A673 (cell line): ENCODE measurements around the gene TENM4. TPM values are rescaled to one million over a fixed set of nuclear protein-coding genes. Genes with fewer than 3 reads are reported as not detected.

ENCODE experiments used
- BruUV-seq: library from RNA; stranded (reverse); fragments of 400-500 nt; replicated peaks from 2 replicates; lab custom pipeline; 2021; lab: Mats Ljungman, UMichigan
- CTCF ChIA-PET: fragments of 300-600 bp; sonication (Branson Sonifier 250); formaldehyde crosslinking; loops from one replicate; lab custom pipeline; 2022; ENCODE audit warnings: antibody characterized with exemption; lab: Charles Lee
- POLR2A ChIA-PET: fragments of 300-600 bp; sonication (Branson Sonifier 250); formaldehyde crosslinking; loops from one replicate; lab custom pipeline; 2022; ENCODE audit warnings: antibody characterized with exemption; ENCODE audit not compliant: low non-redundant PET; lab: Charles Lee
- DNase-seq: peaks from one replicate; pipeline ENCODE4 v3.0.0-alpha.2; 2015; ENCODE audit warnings: low spot score
- H3K27ac ChIP-seq: fragments of 200-600 bp; sonication (generic); 2 replicates; pipeline ENCODE4 v1.5.1; 2016; ENCODE audit warnings: mixed run types, low read depth, mild to moderate bottlenecking, mixed read lengths, antibody characterized with exemption, low read length; ENCODE audit not compliant: poor library complexity, severe bottlenecking
- H3K27me3 ChIP-seq: fragments of 200-600 bp; sonication (generic); replicated peaks from 2 replicates; pipeline ENCODE4 v1.6.1; 2017; ENCODE audit warnings: mixed run types, low read depth, mild to moderate bottlenecking, mixed read lengths, antibody characterized with exemption, low read length; ENCODE audit not compliant: insufficient read depth, poor library complexity
- H3K36me3 ChIP-seq: fragments of 200-600 bp; sonication (generic); 2 replicates; pipeline ENCODE4 v1.6.1; 2016; ENCODE audit warnings: mixed run types, mild to moderate bottlenecking, mixed read lengths, antibody characterized with exemption, low read length; ENCODE audit not compliant: insufficient read depth, poor library complexity, severe bottlenecking
- H3K4me1 ChIP-seq: fragments of 200-600 bp; sonication (generic); 2 replicates; pipeline ENCODE4 v1.6.1; 2017; ENCODE audit warnings: mixed run types, mild to moderate bottlenecking, mixed read lengths, antibody characterized with exemption, low read length; ENCODE audit not compliant: insufficient read depth, poor library complexity, severe bottlenecking
- H3K4me3 ChIP-seq: fragments of 200-600 bp; sonication (generic); 2 replicates; pipeline ENCODE4 v1.5.1; 2016; ENCODE audit warnings: low read depth, mixed run types, mild to moderate bottlenecking, mixed read lengths, low read length; ENCODE audit not compliant: poor library complexity, severe bottlenecking
- H3K9me3 ChIP-seq: fragments of 200-600 bp; sonication (generic); 2 replicates; pipeline ENCODE4 v1.6.1; 2016; ENCODE audit warnings: mixed run types, low read depth, mild to moderate bottlenecking, mixed read lengths, antibody characterized with exemption, low read length; ENCODE audit not compliant: poor library complexity, severe bottlenecking
- EZH2 ChIP-seq: fragments of 200-600 bp; sonication (generic); IDR thresholded peaks from 2 replicates; pipeline ENCODE4 v1.6.1; 2017; ENCODE audit warnings: borderline replicate concordance, low read depth, mild to moderate bottlenecking, mixed read lengths, antibody characterized with exemption, low read length; ENCODE audit not compliant: poor library complexity, severe bottlenecking
- intact Hi-C: fragments of 100-400 bp; cut with micrococcal nuclease; formaldehyde crosslinking; loops from one replicate; pipeline ENCODE4 v1.10.0; 2022; ENCODE audit not compliant: unreplicated experiment
- total RNA-seq: library from RNA; stranded (reverse); gene quantifications from 2 replicates; pipeline ENCODE4 v1.2.3, GENCODE V29; 2021
- TF ChIP-seq, protein P1 (sequence below): fragments of 300-800, 200-600 bp; sonication (generic); conservative IDR thresholded peaks from 2 replicates; pipeline ENCODE4 v1.5.1; 2017; ENCODE audit warnings: low read depth, mild to moderate bottlenecking, antibody characterized with exemption, low read length, moderate library complexity, mixed read lengths

The TENM4 gene
- total RNA-seq, 1 experiment from 2014 or later = 0.11 TPM

- no TSS peak for BruUV-seq
- Histone ChIP-seq H3K4me1 (no peaks in the 10 kb centered on the region), H3K36me3 (no peaks in the 10 kb centered on the region), H3K27ac (no peak overlapping the region), H3K27me3 (no peaks in the 10 kb centered on the region), H3K4me3 (no peak overlapping the region), H3K9me3 (no peaks in the 10 kb centered on the region)
- no peak for DNase-seq
- ChIA-PET CTCF (no interaction called here), POLR2A (no interaction called here)
- TF ChIP-seq, protein P1, sequence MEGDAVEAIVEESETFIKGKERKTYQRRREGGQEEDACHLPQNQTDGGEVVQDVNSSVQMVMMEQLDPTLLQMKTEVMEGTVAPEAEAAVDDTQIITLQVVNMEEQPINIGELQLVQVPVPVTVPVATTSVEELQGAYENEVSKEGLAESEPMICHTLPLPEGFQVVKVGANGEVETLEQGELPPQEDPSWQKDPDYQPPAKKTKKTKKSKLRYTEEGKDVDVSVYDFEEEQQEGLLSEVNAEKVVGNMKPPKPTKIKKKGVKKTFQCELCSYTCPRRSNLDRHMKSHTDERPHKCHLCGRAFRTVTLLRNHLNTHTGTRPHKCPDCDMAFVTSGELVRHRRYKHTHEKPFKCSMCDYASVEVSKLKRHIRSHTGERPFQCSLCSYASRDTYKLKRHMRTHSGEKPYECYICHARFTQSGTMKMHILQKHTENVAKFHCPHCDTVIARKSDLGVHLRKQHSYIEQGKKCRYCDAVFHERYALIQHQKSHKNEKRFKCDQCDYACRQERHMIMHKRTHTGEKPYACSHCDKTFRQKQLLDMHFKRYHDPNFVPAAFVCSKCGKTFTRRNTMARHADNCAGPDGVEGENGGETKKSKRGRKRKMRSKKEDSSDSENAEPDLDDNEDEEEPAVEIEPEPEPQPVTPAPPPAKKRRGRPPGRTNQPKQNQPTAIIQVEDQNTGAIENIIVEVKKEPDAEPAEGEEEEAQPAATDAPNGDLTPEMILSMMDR = no peak
- no peak for TF ChIP-seq EZH2
- intact Hi-C loops = no loop called here
Measured at GRCh38 chr11:79237703-79238102, 203.1 kb downstream of the TENM4 start.

- POLR2A ChIA-PET = no interaction called here
Measured at GRCh38 chr11:79237091-79237490, 203.7 kb downstream of the TENM4 start.

DNA sequence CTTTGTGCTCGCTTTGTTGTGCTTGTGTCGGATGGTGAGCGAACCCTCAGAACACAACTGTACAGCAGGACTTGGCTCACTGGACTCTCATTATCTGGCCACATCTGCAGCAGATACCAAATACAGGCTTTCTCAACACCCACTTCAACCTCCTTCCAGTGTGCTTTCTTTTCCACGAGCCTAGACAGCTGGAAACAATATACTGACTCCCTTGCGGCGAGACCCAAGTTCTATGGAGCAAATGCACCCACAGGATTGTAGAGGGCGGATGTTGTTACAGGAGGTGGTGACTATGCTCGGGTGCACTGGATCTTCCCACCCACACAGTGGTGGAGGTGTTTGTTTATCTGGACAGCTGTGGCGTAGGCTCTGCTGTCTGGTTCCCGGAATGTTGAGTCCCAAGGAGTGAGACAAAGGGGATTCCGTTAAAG is 204.3 kb downstream of the TENM4 start:
- CTCF ChIA-PET = no interaction called here
- TF ChIP-seq, protein P1 = no peak
- no peak for TF ChIP-seq EZH2
- Histone ChIP-seq H3K9me3 (no peaks in the 10 kb centered on the region), H3K4me1 (no peaks in the 10 kb centered on the region), H3K27me3 (no peaks in the 10 kb centered on the region), H3K27ac (no peak overlapping the region), H3K4me3 (no peak overlapping the region), H3K36me3 (no peaks in the 10 kb centered on the region)
- POLR2A ChIA-PET = no interaction called here
- intact Hi-C loops = no loop called here
- no TSS peak for BruUV-seq
- DNase-seq = no peak

More at GRCh38 chr11:79237091-79237490, 203.7 kb downstream of the TENM4 start:
- CTCF ChIA-PET = no interaction called here
- BruUV-seq = no TSS peak
- H3K36me3 ChIP-seq = no peaks in the 10 kb centered on the region
- H3K4me1 ChIP-seq = no peaks in the 10 kb centered on the region
- H3K27me3 ChIP-seq = no peaks in the 10 kb centered on the region
- DNase-seq = no peak
- no peak overlapping the region for H3K4me3 ChIP-seq
- H3K9me3 ChIP-seq = no peaks in the 10 kb centered on the region
- TF ChIP-seq EZH2 = no peak
- TF ChIP-seq, protein P1 = no peak
- no peak overlapping the region for H3K27ac ChIP-seq
- intact Hi-C loops = no loop called here
